ENCODE results near the gene PANK2. TPM values are rescaled to one million over a fixed set of nuclear protein-coding genes. Genes with fewer than 3 reads are reported as not detected.

PANK2 gene
- total RNA-seq, 1 donor from 2014 or later: 29.4 TPM

Other genes starting within 250 kb of the PANK2 start
- not detected in 2 replicates for gene GFRA4, start 226.0 kb upstream of the PANK2 start, total RNA-seq
- under 0.01 TPM in 1 of 2 replicates, not detected in the other for gene ADAM33, start 207.4 kb upstream of the PANK2 start, total RNA-seq
- gene SIGLEC1, start 176.8 kb upstream of the PANK2 start, total RNA-seq: not detected in 2 replicates
- 10.2 and 14.2 TPM in 2 replicates for gene HSPA12B, start 156.7 kb upstream of the PANK2 start, total RNA-seq
- 22.1 and 24.0 TPM in 2 replicates for gene ADISSP, start 121.6 kb upstream of the PANK2 start, total RNA-seq
- under 0.01 TPM in 1 of 2 replicates, not detected in the other for gene SPEF1, start 107.9 kb upstream of the PANK2 start, total RNA-seq
- gene CENPB, start 102.6 kb upstream of the PANK2 start, total RNA-seq: 65.5 and 77.4 TPM in 2 replicates
- 27.5 and 31.4 TPM in 2 replicates for gene CDC25B, start 93.1 kb upstream of the PANK2 start, total RNA-seq
- gene AP5S1, start 68.8 kb upstream of the PANK2 start, total RNA-seq: 15.4 and 21.5 TPM in 2 replicates
- 14.5 and 18.0 TPM in 2 replicates for gene MAVS, start 42.6 kb upstream of the PANK2 start, total RNA-seq
- gene RNF24, start 126.2 kb downstream of the PANK2 start, total RNA-seq: 2.1 and 5.2 TPM in 2 replicates

All from dermis microvascular lymphatic vessel endothelial cell (primary cell).